Smooth muscle cell of the coronary artery (primary cell): ENCODE results near the gene EPHB1. TPM values are rescaled to one million over a fixed set of nuclear protein-coding genes. Genes with fewer than 3 reads are reported as not detected.

ENCODE experiments used
- total RNA-seq: library from RNA; depleted of rRNA; stranded (reverse); fragments of >200 nt; gene quantifications from 2 replicates; pipeline ENCODE4 v1.2.3, GENCODE V29; 2014; ENCODE audit warnings: low replicate concordance

EPHB1 gene
- total RNA-seq = 0.45 and 0.59 TPM in 2 replicates

GRCh38 chr3:134794950-134795745, at the start of gene EPHB1:
TSS of gene EPHB1 (plus strand) at chr3:134795260.

Other genes with a start within 250 kb of the EPHB1 start
- gene KY, start 144.2 kb upstream of the EPHB1 start, total RNA-seq = 1.9 and 2.9 TPM in 2 replicates